Measurements from ENCODE around the gene HRH3. TPM values are rescaled to one million over a fixed set of nuclear protein-coding genes. Genes with fewer than 3 reads are reported as not detected.

HRH3 gene
- total and polyA plus RNA-seq, 8 donors, result not detected

GRCh38 chr20:62226707-62227590, 6.9 kb upstream of the HRH3 start:
- 67 to 75% (median 74%) methylated on average over 18 to 24 of the region's 24 CpGs for WGBS, 5 donors
- peaks cover 0 to 12% (median 7%) of the 10 kb centered on the region in 4 donors for H3K4me1 ChIP-seq
- peaks cover 4 to 85% (median 39%) of the 10 kb centered on the region in 3 donors for H3K27me3 ChIP-seq
- no peak overlapping the region for H3K4me3 ChIP-seq
- no peaks in the 10 kb centered on the region for H3K36me3 ChIP-seq
- intact Hi-C loops (cut with DNase I; ENCODE audit: low total_unique reads), result no loop called here
- DNase-seq, result no peak
- H3K27ac ChIP-seq, result no peak overlapping the region
- H3K9me3 ChIP-seq, result no peaks in the 10 kb centered on the region
- no peak for TF ChIP-seq CTCF (IDR thresholded peaks at IDR 0.05)
- TF ChIP-seq POLR2A (IDR thresholded peaks at IDR 0.05), result no peak
- no peak for TF ChIP-seq POLR2AphosphoS5 (IDR thresholded peaks at IDR 0.05)
- TF ChIP-seq EP300 (IDR thresholded peaks at IDR 0.05), result no peak

- DNase-seq, result no peak
- Histone ChIP-seq H3K4me3 (no peak overlapping the region), H3K9me3 (no peaks in the 10 kb centered on the region), H3K36me3 (no peaks in the 10 kb centered on the region), H3K27me3 (peaks cover 10 to 85% (median 49%) of the 10 kb centered on the region in 3 donors), H3K4me1 (peaks cover 0 to 13% (median 10%) of the 10 kb centered on the region in 4 donors), H3K27ac (no peak overlapping the region)
- no peak for TF ChIP-seq POLR2A (IDR thresholded peaks at IDR 0.05)
- no peak for TF ChIP-seq EP300 (IDR thresholded peaks at IDR 0.05)
- TF ChIP-seq POLR2AphosphoS5 (IDR thresholded peaks at IDR 0.05), result no peak
- TF ChIP-seq CTCF (IDR thresholded peaks at IDR 0.05), result no peak
- intact Hi-C loops (cut with DNase I; ENCODE audit: low total_unique reads), result no loop called here
- 74 to 91% (median 83%) methylated on average over 16 to 17 of the region's 17 CpGs for WGBS, 5 donors
These were observed 6.0 kb upstream of the HRH3 start for GRCh38 chr20:62225820-62226635.

GRCh38 chr20:62225026-62225425, 4.9 kb upstream of the HRH3 start:
- H3K4me3 ChIP-seq, result no peak overlapping the region
- intact Hi-C loops (cut with DNase I; ENCODE audit: low total_unique reads), result no loop called here
- peaks cover 6 to 21% (median 18%) of the 10 kb centered on the region in 4 donors for H3K4me1 ChIP-seq
- WGBS, 5 donors, result 87 to 91% (median 90%) methylated on average over 13 of the region's 13 CpGs
- TF ChIP-seq POLR2A (IDR thresholded peaks at IDR 0.05), result no peak
- TF ChIP-seq CTCF (IDR thresholded peaks at IDR 0.05), result no peak
- TF ChIP-seq POLR2AphosphoS5 (IDR thresholded peaks at IDR 0.05), result no peak
- TF ChIP-seq EP300 (IDR thresholded peaks at IDR 0.05), result no peak
- H3K9me3 ChIP-seq, result no peaks in the 10 kb centered on the region
- H3K36me3 ChIP-seq, result no peaks in the 10 kb centered on the region
- no peak overlapping the region for H3K27ac ChIP-seq
- no peak for DNase-seq
- peaks cover 16 to 88% (median 57%) of the 10 kb centered on the region in 3 donors for H3K27me3 ChIP-seq

GRCh38 chr20:62224113-62224855, 4.2 kb upstream of the HRH3 start:
- no peak overlapping the region for H3K27ac ChIP-seq
- no peak for TF ChIP-seq POLR2A (IDR thresholded peaks at IDR 0.05)
- TF ChIP-seq EP300 (IDR thresholded peaks at IDR 0.05), result no peak
- no peak for TF ChIP-seq POLR2AphosphoS5 (IDR thresholded peaks at IDR 0.05)
- WGBS, 5 donors, result 57 to 65% (median 62%) methylated on average over 18 to 21 of the region's 21 CpGs
- H3K4me1 ChIP-seq, result peaks cover 13 to 24% (median 22%) of the 10 kb centered on the region in 4 donors
- no peak for DNase-seq
- no peaks in the 10 kb centered on the region for H3K9me3 ChIP-seq
- no peaks in the 10 kb centered on the region for H3K36me3 ChIP-seq
- peaks cover 19 to 96% (median 61%) of the 10 kb centered on the region in 3 donors for H3K27me3 ChIP-seq
- intact Hi-C loops (cut with DNase I; ENCODE audit: low total_unique reads), result no loop called here
- H3K4me3 ChIP-seq, result no peak overlapping the region
